VCaP (cell line): ENCODE measurements around the gene PSMB4.
"Not testable (repeated sequence)": the region's sequence is repeated elsewhere in the genome, so short reads cannot be mapped to it uniquely, and the experiment has no call there.

Experiments used
- H3K27ac ChIP-seq: fragments of 450-650 bp; 2 replicates; pipeline ENCODE4 v1.5.1; 2017
- CTCF ChIP-seq: fragments of 450-650 bp; conservative IDR thresholded peaks from 2 replicates; pipeline ENCODE4 v1.5.1; 2017; ENCODE audit warnings: mild to moderate bottlenecking, moderate library complexity

PSMB4 gene

DNA sequence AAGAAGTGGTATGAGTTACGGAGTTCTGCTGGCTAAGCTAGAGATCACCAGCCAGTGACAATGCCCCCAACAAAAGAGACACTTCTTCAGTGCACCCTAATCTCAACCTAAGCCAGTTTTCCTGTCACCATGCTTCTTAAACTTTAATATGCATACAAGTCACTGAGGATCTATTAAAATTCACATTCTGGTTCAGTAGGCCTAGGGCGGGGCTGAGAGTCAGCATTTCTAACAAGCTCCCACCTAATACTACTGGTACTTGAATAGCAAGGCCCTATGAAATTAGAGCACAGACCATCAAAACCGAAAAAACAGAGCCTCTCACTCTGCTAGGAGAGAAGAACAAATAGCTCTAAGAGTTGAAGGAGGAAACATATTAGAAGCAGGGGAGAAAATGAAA, 7.9 kb downstream of the PSMB4 start:
- no peak overlapping the region for H3K27ac ChIP-seq
- no peak for TF ChIP-seq CTCF

GRCh38 chr1:151408891-151409290, 9.5 kb downstream of the PSMB4 start:
- no peak overlapping the region for H3K27ac ChIP-seq
- TF ChIP-seq CTCF, result no peak

- no peak for TF ChIP-seq CTCF
- no peak overlapping the region for H3K27ac ChIP-seq
Observed at GRCh38 chr1:151411884-151412283, 12.5 kb downstream of the PSMB4 start.

GRCh38 chr1:151416231-151416630, 16.9 kb downstream of the PSMB4 start:
- TF ChIP-seq CTCF, result no peak
- H3K27ac ChIP-seq, result no peak overlapping the region

GRCh38 chr1:151418081-151418480, 18.7 kb downstream of the PSMB4 start:
- no peak for TF ChIP-seq CTCF
- H3K27ac ChIP-seq, result no peak overlapping the region

- no peak overlapping the region for H3K27ac ChIP-seq
- no peak for TF ChIP-seq CTCF
Observed at GRCh38 chr1:151419819-151420218, 20.4 kb downstream of the PSMB4 start.

- no peak for TF ChIP-seq CTCF
- H3K27ac ChIP-seq, result no peak overlapping the region
Observed at GRCh38 chr1:151425103-151425502, 25.7 kb downstream of the PSMB4 start.

GRCh38 chr1:151428068-151428467, 28.7 kb downstream of the PSMB4 start:
- no peak overlapping the region for H3K27ac ChIP-seq
- TF ChIP-seq CTCF, result no peak

GRCh38 chr1:151433827-151434226, 34.5 kb downstream of the PSMB4 start:
- not testable (repeated sequence) for H3K27ac ChIP-seq
